Stimulated activated CD8-positive, alpha-beta memory T cell treated with anti-CD3 and anti-CD28 coated beads, Interleukin-7, amount 100 ng/mL, for 24 hours (primary cell): Measurements from ENCODE around the gene PIK3R5.

ENCODE experiments used
- DNase-seq: peaks from one replicate; pipeline ENCODE4 v3.0.0-alpha.2; 2020; ENCODE audit warnings: low read depth

Gene PIK3R5

DNA sequence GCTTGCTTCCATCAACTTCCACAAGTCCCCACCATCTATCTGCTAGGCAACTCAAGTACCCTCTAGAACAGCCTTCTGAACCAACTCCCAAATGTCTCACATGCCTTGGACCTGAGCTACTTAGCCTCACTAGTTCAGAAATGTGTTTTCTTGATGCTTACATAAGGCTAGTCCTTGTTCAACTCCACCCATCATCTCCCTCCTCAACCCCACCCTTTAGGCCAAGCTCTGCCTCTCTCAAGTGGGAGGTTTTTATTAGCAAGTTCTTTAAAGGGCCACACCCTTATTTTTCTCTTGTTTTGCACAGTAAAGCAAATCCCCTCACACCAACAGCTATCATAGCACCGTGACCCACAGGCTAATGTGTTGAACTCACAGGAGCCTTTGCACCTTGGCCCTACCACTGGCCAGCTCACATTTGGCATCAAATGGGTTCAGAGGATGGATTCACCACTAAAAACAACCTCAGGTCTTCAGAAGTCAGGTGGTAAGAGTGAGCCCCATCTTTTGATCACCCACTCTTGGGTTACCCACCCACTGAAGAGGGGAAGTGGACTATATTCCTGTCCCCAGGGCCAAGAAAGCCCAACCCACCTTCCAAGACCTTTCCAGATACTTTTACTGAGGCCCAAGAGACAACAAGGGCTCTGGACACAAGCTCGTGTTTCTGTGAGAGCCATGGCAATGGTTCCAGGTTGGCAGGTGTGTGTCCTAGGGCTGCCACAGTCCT lies 12.2 kb downstream of the PIK3R5 start:
- DNase-seq, result no peak

DNA sequence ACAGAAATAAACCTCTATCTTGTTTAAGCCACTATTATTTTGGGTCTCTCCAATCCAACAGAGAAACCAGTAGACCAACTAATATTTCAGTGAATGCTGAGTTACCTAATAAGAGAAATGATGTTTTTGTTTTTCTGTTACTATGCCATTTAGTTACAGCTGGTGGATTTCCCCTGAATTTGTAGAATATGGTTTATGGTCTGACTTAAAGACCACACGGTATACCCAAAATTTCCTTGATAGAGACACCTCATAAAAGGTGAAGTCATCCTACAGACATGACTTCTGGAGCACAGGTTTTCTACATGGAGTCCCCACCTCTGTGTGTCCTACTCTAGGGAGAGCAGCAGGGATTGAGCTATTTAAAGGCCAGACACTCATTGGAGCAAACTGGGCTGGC lies 13.3 kb downstream of the PIK3R5 start:
- DNase-seq, result no peak

- no peak for DNase-seq
Observed at GRCh38 chr17:8951206-8951605, 14.3 kb downstream of the PIK3R5 start.

DNA sequence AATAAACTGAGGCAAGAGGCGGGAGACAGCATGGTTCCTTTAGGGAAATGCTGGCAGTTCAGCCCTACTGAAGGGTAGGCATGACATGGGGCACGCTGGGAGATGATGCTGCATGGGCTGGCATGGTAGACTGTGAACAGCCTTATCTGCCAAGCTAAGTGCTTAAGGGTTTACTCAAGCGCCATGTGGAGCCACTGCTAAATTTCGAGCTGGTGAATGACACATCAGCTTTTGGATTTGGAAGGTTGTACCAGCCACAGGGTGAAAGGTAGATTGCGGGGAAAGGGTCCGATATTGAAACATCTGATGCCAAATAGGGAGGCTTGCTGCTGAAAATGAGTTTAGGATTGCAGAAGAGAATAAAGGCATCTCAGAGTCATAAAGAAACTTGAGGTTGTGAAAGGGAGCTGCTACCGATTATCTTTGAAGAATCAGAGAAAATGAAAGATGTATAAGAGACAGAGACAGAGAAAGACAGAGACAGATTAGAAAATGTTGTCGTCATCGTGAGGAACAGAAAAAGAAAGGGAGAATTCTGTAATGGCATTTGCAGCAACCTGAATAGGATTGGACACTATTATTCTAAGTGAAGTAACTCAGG lies 16.3 kb downstream of the PIK3R5 start:
- DNase-seq, result no peak

DNA sequence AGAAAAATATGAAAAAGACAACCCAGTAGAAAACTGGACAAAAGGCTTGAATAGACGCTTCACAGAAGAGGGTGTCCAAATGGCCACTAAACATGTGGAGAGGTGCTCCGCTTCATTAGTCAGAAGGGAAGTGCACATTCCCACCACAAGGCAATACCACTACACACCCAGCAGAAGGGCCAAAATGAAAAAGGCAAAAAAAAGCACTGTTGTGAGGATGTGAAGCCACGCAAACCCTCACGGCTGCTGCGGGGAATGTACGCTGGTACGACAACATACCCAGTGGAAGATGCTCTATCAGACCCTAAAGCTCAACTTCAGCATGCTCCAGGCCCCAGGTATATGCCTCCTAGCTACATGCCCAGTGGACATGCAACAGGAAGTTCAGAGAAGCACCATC lies 17.0 kb downstream of the PIK3R5 start:
- no peak for DNase-seq

DNA sequence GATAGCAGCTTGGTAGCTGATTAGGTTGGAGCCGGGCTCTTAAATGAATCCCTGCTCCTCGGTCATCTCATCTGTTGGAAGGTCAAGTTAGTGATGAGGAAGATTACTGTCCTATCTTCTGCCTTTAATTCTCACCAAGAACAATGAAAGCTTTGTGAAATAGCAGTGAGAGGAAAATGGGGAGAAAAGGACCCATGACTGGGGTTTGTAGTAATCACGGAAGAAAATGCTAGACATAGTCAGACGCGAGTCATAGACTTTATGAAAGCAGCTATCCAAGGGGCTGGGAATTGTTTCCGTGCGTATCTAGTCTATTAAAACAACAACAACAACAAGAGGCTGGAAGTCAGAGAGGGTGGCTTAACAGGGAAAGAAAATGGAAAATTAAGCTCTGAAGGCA lies 18.3 kb downstream of the PIK3R5 start:
- no peak for DNase-seq

- no peak for DNase-seq
Observed at GRCh38 chr17:8946476-8946875, 19.0 kb downstream of the PIK3R5 start.

DNA sequence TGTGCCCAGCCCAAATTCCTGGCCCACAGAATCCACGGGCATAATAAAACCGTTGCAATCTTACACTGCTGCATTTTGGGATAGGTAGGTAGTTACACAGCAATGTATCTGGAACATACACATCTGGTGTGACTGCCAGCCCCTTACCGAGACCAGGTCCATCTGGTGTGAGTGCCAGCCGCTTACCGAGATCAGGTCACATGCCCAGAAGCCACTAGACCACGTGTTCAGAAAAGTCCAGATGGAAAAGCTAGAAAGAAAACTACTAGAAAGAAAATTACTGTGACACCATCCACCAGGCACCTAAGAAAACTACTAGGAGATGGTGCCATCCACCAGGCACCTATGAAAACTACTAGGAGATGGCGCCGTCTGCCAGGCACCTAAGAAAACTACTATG lies 19.4 kb downstream of the PIK3R5 start:
- no peak for DNase-seq

DNA sequence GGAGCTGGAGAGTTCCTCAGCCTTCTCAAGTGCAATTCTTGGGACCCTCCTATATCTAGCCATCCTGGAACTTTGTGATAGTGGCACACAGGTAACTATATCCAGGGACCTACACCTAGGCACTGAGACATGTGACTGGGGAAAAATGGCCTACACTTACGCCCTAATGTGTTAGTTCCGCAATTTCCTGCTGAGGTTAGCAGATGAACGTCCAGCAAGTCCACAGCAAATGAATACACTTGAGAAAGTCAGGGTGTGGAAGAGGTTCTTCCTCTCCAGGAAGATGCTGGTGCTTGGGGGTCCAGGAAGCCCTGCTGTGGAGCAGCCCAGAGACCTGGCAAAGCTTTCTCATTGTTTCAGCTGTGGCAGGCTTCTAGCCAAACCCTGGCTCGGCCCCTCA lies 20.8 kb downstream of the PIK3R5 start:
- no peak for DNase-seq

- no peak for DNase-seq
Observed at GRCh38 chr17:8944083-8944482, 21.4 kb downstream of the PIK3R5 start.

- DNase-seq, result no peak
Observed at GRCh38 chr17:8941980-8942622, 23.4 kb downstream of the PIK3R5 start.

DNA sequence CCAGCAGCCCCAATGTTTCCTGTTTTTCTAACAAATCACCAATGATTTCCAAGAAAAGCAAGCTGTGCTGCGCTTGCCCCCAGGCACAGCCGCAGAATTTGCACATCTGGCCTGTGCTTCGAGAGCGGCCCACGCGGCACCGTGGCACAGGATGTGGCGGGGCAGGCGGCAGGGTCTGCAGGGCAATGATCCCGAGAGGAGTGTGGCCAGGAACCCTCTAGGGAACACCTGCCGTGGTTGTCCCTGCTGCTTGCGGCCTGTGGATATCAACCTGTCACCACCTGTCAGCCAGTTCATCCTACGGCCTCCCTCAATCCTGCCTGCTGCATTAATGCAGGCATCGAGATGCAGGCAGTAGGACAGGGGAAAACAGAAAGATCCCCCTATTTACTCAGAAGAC lies 24.0 kb downstream of the PIK3R5 start:
- no peak for DNase-seq

DNA sequence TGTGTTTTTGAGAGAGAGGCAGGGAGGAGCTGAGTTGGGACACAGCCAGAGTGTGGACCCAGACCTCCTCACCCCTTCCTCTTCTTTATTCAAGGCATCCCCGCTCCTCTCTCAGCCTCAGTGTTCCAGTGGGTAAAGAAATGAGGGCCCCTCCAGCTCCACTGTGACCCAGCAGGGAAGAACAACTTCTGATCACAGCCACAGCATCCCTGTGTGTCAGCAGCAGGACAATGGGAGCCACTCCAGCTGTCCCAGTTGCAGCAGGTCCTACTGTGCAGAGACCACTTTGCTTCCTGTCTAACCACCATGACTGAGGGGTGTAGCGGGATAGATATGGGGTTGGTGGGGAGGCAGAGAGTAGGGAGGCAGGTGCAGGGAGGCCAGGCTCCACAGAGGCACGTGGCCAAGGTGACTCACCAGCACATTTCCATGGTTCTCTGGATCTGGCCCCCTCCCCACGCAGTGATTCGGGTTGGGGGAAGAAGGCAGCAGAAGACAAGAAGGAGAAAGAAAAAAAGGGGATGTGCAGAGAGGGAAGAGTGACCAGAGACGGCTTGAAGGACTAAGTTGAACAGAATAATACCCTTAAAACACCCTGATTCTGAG lies 24.5 kb downstream of the PIK3R5 start:
- no peak for DNase-seq

DNA sequence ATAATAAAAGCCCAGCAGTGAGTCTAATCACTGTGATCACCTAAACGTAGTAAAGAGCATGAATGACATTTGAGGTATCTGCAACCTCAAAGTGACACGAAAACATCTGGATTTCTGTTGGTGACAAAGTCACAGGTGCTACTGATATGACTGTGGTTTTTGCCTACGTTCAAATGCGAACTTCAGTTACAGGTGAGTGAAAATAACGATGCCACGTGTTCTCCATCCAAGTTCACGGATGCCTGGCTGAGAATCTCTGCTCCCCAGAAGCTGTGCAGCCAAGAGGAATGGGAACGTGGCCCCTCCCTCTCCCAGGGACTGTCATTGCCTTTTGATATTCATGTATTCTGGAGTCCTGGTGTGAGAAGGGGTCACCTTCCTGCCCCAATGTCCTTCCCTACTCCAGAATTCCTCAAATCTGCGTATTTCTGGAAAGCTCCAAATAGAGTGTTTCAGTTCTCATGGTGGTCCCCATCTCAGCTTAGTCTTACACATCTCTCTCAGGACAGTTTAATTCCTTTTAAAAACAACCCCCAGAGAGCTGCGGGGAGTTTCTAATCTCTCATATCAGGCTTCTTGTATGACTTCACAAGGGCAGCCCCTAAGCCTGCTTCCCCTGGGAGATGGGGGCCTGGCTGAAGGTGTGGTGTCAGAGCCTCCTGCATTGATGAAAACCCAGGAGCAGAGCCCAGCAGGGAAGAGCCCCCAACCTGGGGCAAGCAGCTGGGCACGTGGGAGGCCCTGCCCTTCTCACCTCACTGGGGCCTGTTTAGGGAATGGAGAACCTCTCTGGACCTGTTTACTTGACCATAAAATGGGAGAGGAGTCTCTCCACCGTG lies 25.8 kb downstream of the PIK3R5 start:
- no peak for DNase-seq

DNA sequence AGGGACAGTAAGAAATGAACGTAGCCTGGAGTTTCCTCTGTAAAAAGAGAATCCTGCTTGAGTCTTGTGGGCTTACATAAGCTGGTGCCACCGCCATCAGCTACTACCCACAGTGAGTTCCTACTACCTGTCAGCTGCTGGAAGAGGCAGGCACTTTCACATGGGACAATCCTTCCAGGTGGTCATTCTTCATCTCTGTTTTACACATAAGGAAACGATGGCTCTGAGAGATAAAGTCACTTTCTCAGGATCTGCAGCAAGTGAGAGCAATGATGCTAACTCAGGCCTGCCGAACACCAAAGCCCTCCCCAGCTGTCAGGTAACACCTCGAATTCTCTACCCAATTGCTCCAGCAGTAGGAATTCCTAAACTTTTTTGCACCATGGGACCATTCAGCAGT lies 26.6 kb downstream of the PIK3R5 start:
- DNase-seq, result no peak

DNA sequence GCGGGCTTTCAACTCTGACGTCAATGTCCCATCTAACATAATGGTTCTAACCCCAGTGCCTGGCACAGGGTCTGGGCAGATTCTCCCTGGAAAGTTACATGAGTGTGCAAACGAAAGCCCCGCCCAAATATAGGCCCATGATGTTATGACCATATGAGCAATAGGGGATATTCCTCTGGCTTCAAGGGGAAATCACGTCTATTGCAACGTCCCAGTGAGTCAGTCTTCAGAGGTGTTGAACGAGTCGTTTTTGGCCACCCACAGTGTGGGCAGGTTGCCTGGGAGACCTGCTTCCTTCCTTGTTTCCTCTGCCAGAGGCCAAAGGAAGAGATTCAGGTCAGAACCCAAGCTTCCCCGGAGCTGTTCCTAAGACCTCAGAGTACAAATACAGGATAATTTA lies 30.3 kb downstream of the PIK3R5 start:
- DNase-seq, result peak; percentile 39

- no peak for DNase-seq
Observed at GRCh38 chr17:8934346-8934745, 31.2 kb downstream of the PIK3R5 start.

- no peak for DNase-seq
Observed at GRCh38 chr17:8930649-8931048, 34.9 kb downstream of the PIK3R5 start.

GRCh38 chr17:8928347-8928746 lies 37.2 kb downstream of the PIK3R5 start:
- DNase-seq, result no peak

- no peak for DNase-seq
Observed at GRCh38 chr17:8927395-8927794, 38.1 kb downstream of the PIK3R5 start.

- no peak for DNase-seq
Observed at GRCh38 chr17:8925808-8926207, 39.7 kb downstream of the PIK3R5 start.

GRCh38 chr17:8925141-8925540 lies 40.4 kb downstream of the PIK3R5 start:
- no peak for DNase-seq
